HepG2 (cell line): ENCODE results near the gene MSI2. TPM values are rescaled to one million over a fixed set of nuclear protein-coding genes. Genes with fewer than 3 reads are reported as not detected.
A peak's percentile ranks its signal among the peaks of the same experiment; 100 is the strongest.

Source experiments
- ARID3A ChIP-seq: IDR thresholded peaks from 2 replicates; pipeline ENCODE4 v1.6.1; 2012; ENCODE audit warnings: low read depth, low read length, improper control_type of control experiment
- BCLAF1 ChIP-seq: fragments of 450-650 bp; IDR thresholded peaks from 2 replicates; pipeline ENCODE4 v1.6.1; 2017; ENCODE audit warnings: mild to moderate bottlenecking
- CHD2 ChIP-seq: IDR thresholded peaks from 2 replicates; pipeline ENCODE4 v1.6.1; 2011; ENCODE audit warnings: low read depth, low read length, improper control_type of control experiment
- CREB3 ChIP-seq: sonication (generic); formaldehyde crosslinking; IDR thresholded peaks from 2 replicates; pipeline ENCODE4 v1.5.0; 2020; ENCODE audit warnings: missing genetic modification reagents
- FOSL2 ChIP-seq: sonication (generic); formaldehyde crosslinking; IDR thresholded peaks from 2 replicates; pipeline ENCODE4 v1.4.0; 2020; ENCODE audit warnings: missing genetic modification reagents
- FOXP4 ChIP-seq: sonication (generic); formaldehyde crosslinking; IDR thresholded peaks from 2 replicates; pipeline ENCODE4 v1.4.0; 2020; ENCODE audit warnings: missing genetic modification reagents
- GMEB2 ChIP-seq: IDR thresholded peaks from 2 replicates; pipeline ENCODE4 v1.6.1; 2016; ENCODE audit warnings: missing biosample characterization, missing genetic modification reagents, low read depth
- HDAC2 ChIP-seq: sonication (generic); formaldehyde crosslinking; IDR thresholded peaks from 2 replicates; pipeline ENCODE4 v1.4.0; 2020; ENCODE audit warnings: missing genetic modification reagents
- HIVEP1 ChIP-seq: sonication (generic); formaldehyde crosslinking; IDR thresholded peaks from 2 replicates; pipeline ENCODE4 v1.4.0; 2020; ENCODE audit warnings: mild to moderate bottlenecking, missing genetic modification reagents
- HOXA9 ChIP-seq: sonication (generic); formaldehyde crosslinking; IDR thresholded peaks from 2 replicates; pipeline ENCODE4 v1.8.1; 2022; ENCODE audit warnings: missing genetic modification reagents, mild to moderate bottlenecking, moderate library complexity, borderline replicate concordance
- RARA ChIP-seq: IDR thresholded peaks from 2 replicates; pipeline ENCODE4 v1.6.1; 2016; ENCODE audit warnings: missing genetic modification reagents, missing compliant biosample characterization
- SCMH1 ChIP-seq: sonication (generic); formaldehyde crosslinking; IDR thresholded peaks from 2 replicates; pipeline ENCODE4 v1.9.0; 2021; ENCODE audit warnings: missing genetic modification reagents, mild to moderate bottlenecking, borderline replicate concordance
- SIX4 ChIP-seq: sonication (generic); formaldehyde crosslinking; IDR thresholded peaks from 2 replicates; pipeline ENCODE4 v1.4.0; 2020; ENCODE audit warnings: missing genetic modification reagents
- SMC3 ChIP-seq: IDR thresholded peaks from 2 replicates; pipeline ENCODE4 v1.6.1; 2011; ENCODE audit warnings: low read length, improper control_type of control experiment
- SNRNP70 ChIP-seq: fragments of 200-400 bp; formaldehyde crosslinking; IDR thresholded peaks from 2 replicates; pipeline ENCODE4 v1.6.1; 2017; ENCODE audit warnings: mild to moderate bottlenecking, low read depth, low read length, moderate library complexity
- THAP8 ChIP-seq: sonication (generic); formaldehyde crosslinking; IDR thresholded peaks from 2 replicates; pipeline ENCODE4 v1.5.1; 2020; ENCODE audit warnings: missing genetic modification reagents, mild to moderate bottlenecking, borderline replicate concordance
- ZNF296 ChIP-seq: sonication (generic); formaldehyde crosslinking; conservative IDR thresholded peaks from 2 replicates; pipeline ENCODE4 v1.5.0; 2020; ENCODE audit warnings: mild to moderate bottlenecking, missing genetic modification reagents
- ZNF484 ChIP-seq: sonication (generic); formaldehyde crosslinking; IDR thresholded peaks from 2 replicates; pipeline ENCODE4 v1.5.1; 2020; ENCODE audit warnings: mild to moderate bottlenecking, low read depth, missing genetic modification reagents, borderline replicate concordance
- ZNF576 ChIP-seq: sonication (generic); formaldehyde crosslinking; IDR thresholded peaks from 2 replicates; pipeline ENCODE4 v1.4.0; 2020; ENCODE audit warnings: mild to moderate bottlenecking, missing genetic modification reagents
- ZNF747 ChIP-seq: sonication (generic); formaldehyde crosslinking; IDR thresholded peaks from 2 replicates; pipeline ENCODE4 v1.8.1; 2023; ENCODE audit warnings: missing genetic modification reagents, mild to moderate bottlenecking, borderline replicate concordance
- polyA plus RNA-seq, 8 experiments: library from polyadenylated mRNA; depleted of rRNA in 3 of 8; stranded (reverse) in 7 of 8; unstranded in 1 of 8; fragments of >200 nt; fragmentation: Illumina TruSeq in 4 of 8; extraction: Trizol in 4 of 8; gene quantifications; 2 replicates each; pipeline versions ENCODE4 v1.2.1 to v1.2.3, GENCODE V29; 2011 to 2016; ENCODE audit warnings: low read depth in 4 of 8, missing spikeins in 1 of 8, mixed read lengths in 1 of 8; ENCODE audit not compliant: insufficient read depth in 1 of 8
- total RNA-seq, 5 experiments: library from RNA; depleted of rRNA; stranded (reverse); fragments of >200 nt; fragmentation: Illumina TruSeq; extraction: Trizol; gene quantifications; 2 replicates each; pipeline ENCODE4 v1.2.3, GENCODE V29; 2016; ENCODE audit warnings: low read depth in 1 of 5

MSI2 gene
- total and polyA plus RNA-seq, 2 of the 13 experiments (the other 11 are each of a cell fraction or from before 2014, with no cell fraction given): 77.5 to 78.4 TPM

- TF ChIP-seq FOXP4 (CRISPR knock-in tag): peak; percentile 77
- TF ChIP-seq ZNF576 (CRISPR knock-in tag): no peak
- TF ChIP-seq RARA (CRISPR knock-in tag): peak; percentile 68
- TF ChIP-seq ZNF296 (CRISPR knock-in tag): no peak
- no peak for TF ChIP-seq GMEB2 (CRISPR knock-in tag)
- TF ChIP-seq ARID3A: peak; percentile 80
- TF ChIP-seq BCLAF1: no peak
- no peak for TF ChIP-seq HIVEP1 (CRISPR knock-in tag)
- TF ChIP-seq SMC3: peak; percentile 50
- no peak for TF ChIP-seq ZNF484 (CRISPR knock-in tag)
- peak; percentile 88 for TF ChIP-seq FOSL2
- TF ChIP-seq ZNF747 (CRISPR knock-in tag): no peak
- TF ChIP-seq HDAC2: peak; percentile 77
- TF ChIP-seq HOXA9: no peak
- TF ChIP-seq SCMH1 (CRISPR knock-in tag): no peak
- no peak for TF ChIP-seq SNRNP70
- TF ChIP-seq THAP8: no peak
- peak; percentile 74 for TF ChIP-seq SIX4 (CRISPR knock-in tag)
- no peak for TF ChIP-seq CREB3 (CRISPR knock-in tag)
- no peak for TF ChIP-seq CHD2
Observed at GRCh38 chr17:57370037-57370581, 113.8 kb downstream of the MSI2 start (continued).
